Ovary (tissue), 9 donors: ENCODE results near the gene BACH2. TPM values are rescaled to one million over a fixed set of nuclear protein-coding genes. Genes with fewer than 3 reads are reported as not detected.

Experiments
- DNase-seq, 5 donors: peaks; one replicate each; pipeline ENCODE4 v3.0.0-alpha.2; 2019 to 2020
- H3K27ac ChIP-seq, 2 donors: fragments of 200-600 bp; one replicate each; pipeline versions ENCODE4 v1.5.1 to v1.8.0; 2019 to 2022
- H3K27me3 ChIP-seq: fragments of 200-600 bp; one replicate; pipeline ENCODE4 v1.8.0; 2022
- H3K36me3 ChIP-seq: fragments of 200-600 bp; sonication (generic); one replicate; pipeline ENCODE4 v1.5.1; 2019
- H3K4me1 ChIP-seq: one replicate; pipeline ENCODE4 v1.8.1; 2013; ENCODE audit warnings: mild to moderate bottlenecking, moderate library complexity; ENCODE audit not compliant: insufficient read depth
- H3K4me3 ChIP-seq: fragments of 200-600 bp; sonication (generic); one replicate; pipeline ENCODE4 v1.5.1; 2017
- H3K9me3 ChIP-seq, 2 donors: fragments of 200-600 bp in 1 of 2; sonication (generic) in 1 of 2; one replicate each; pipeline versions ENCODE4 v1.5.1 to v1.8.1; 2013 to 2019; ENCODE audit warnings: mild to moderate bottlenecking in 1 of 2, moderate library complexity in 1 of 2
- EP300 ChIP-seq: sonication (generic); formaldehyde crosslinking; IDR thresholded peaks from one replicate; pipeline ENCODE4 v1.6.1; 2017; ENCODE audit warnings: antibody characterized with exemption
- POLR2A ChIP-seq: fragments of 450-650 bp; IDR thresholded peaks from one replicate; pipeline ENCODE4 v1.6.1; 2017; ENCODE audit warnings: antibody characterized with exemption, mild to moderate bottlenecking, moderate library complexity
- WGBS, 3 donors: extraction: QIAGEN DNeasy Blood & Tissue Kit in 1 of 3; methylation state at CpG; one replicate each; pipeline versions ENCODE4 v1.1.5 to v1.1.7; 2013 to 2017; 5-methylcytosine and 5-hydroxymethylcytosine counted together
- intact Hi-C, 4 donors: fragments of 100-400 bp; cut with DNase I; formaldehyde crosslinking; loops; one replicate each; pipeline versions ENCODE4 v1.11.0 to v1.15.1; 2022 to 2023
- polyA plus RNA-seq, 2 donors: library from polyadenylated mRNA; stranded (reverse); fragments of 200-250 nt in 1 of 2; fragments of 350-450 nt in 1 of 2; fragmentation: Illumina TruSeq in 1 of 2; extraction: RNeasy Lipid Tissue Mini Kit (QIAGEN cat#74804) in 1 of 2; gene quantifications; one replicate each; pipeline ENCODE4 v1.2.3, GENCODE V29; 2013 to 2014
- total RNA-seq, 7 donors: library from RNA; depleted of rRNA in 2 of 7; stranded (reverse); fragments of >200 nt in 2 of 7; fragmentation: NEBNext Ultra II Directional in 3 of 7; extraction: Animal tissue kit (Norgen Biotek cat#: 25700) in 3 of 7; gene quantifications; one replicate each; pipeline versions ENCODE4 v1.1.0 to v1.2.4, GENCODE V29; 2016 to 2023
- TF ChIP-seq, protein P1 (sequence below), 3 donors: fragments of 450-650 bp in 2 of 3; fragments of 200-600 bp in 1 of 3; IDR thresholded peaks; one replicate each; pipeline versions ENCODE4 v1.5.1 to v1.8.0; 2016 to 2022; ENCODE audit warnings: antibody characterized with exemption in 3 of 3, mild to moderate bottlenecking in 1 of 3
- donor health status: DM: no; HTN: no; CAD: no; lungs with moderate emphysema.
- donor health status: DM: no; HTN: no; CAD: no.
- donor health status: Bipolar disorder and iron deficiency.
- donor health status: DM: yes; HTN: yes; CAD: no.
- donor health status: DM: no; HTN: no; CAD: no.
- donor health status: DM: yes; HTN: yes; CAD: no.

BACH2 gene
- total and polyA plus RNA-seq, 9 donors = 2.6 to 19.2 (median 10.5) TPM

DNA sequence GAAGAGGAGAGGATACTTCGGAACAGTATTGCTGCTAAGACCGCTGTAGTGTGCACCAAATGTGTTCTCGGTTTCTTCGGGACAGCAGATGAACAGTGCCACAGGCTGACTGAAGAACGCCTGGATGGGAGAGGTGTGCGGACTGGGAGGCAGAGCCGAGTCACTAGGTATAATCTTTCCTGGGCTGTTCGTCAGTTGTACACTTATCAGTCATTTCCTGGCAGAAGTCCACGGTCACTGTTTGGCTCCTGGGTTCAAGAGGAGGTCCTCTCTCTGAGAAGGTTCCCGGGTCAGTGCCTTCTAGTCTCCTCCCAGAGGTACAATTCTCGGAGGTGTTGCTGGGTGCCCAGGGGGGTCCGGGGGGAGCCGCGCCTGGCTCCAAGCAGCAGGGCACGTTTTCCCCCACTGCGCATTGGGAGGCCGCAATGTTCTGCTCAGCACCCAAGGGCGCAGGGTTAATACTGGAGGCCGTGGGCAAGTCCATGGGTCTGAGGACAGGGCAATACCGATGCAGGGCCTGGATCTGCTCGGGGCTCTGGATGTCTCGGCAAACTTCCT lies 364.3 kb downstream of the BACH2 start:
- TF ChIP-seq POLR2A = no peak
- TF ChIP-seq EP300 = no peak
- no peak for DNase-seq
- no peak overlapping the region for H3K4me3 ChIP-seq
- no peaks in the 10 kb centered on the region for H3K9me3 ChIP-seq
- H3K36me3 ChIP-seq = no peaks in the 10 kb centered on the region
- 90 to 93% (median 90%) methylated on average over 22 of the region's 22 CpGs for WGBS, 3 donors
- H3K4me1 ChIP-seq = no peaks in the 10 kb centered on the region
- H3K27ac ChIP-seq = no peak overlapping the region
- intact Hi-C loops = loop anchor here in 1 of 4 donors (5.0 kb wide), 1 partner anchor 550 kb away; no protein-coding TSS in a partner anchor
- no peaks in the 10 kb centered on the region for H3K27me3 ChIP-seq

DNA sequence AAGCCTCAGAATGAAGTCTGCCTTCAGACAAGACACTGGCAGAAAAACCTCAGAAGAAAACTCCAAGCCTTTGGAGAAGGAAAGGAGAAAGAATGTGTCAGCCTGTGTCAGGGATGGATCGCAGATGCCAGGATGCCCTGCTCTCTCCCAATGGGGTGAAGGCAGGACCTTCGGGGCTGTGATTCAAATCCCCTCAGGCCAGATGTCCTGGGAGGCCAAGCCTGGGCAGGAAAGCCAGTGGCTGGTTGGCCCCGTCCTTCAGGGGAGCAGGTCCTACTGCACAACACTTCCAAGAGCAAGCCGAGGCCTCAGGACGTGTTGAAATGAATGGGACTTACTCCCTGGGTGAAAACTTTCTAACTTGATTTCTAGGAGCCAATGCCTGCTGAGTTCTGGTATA lies 365.9 kb downstream of the BACH2 start:
- WGBS, 3 donors = 87 to 89% (median 89%) methylated on average over 5 of the region's 5 CpGs
- no peak overlapping the region for H3K27ac ChIP-seq
- no peaks in the 10 kb centered on the region for H3K36me3 ChIP-seq
- H3K4me1 ChIP-seq = no peaks in the 10 kb centered on the region
- no peaks in the 10 kb centered on the region for H3K27me3 ChIP-seq
- intact Hi-C loops = loop anchor here in 1 of 4 donors (5.0 kb wide), 1 partner anchor 552 kb away; no protein-coding TSS in a partner anchor
- DNase-seq = no peak
- H3K4me3 ChIP-seq = no peak overlapping the region
- TF ChIP-seq, protein P1, sequence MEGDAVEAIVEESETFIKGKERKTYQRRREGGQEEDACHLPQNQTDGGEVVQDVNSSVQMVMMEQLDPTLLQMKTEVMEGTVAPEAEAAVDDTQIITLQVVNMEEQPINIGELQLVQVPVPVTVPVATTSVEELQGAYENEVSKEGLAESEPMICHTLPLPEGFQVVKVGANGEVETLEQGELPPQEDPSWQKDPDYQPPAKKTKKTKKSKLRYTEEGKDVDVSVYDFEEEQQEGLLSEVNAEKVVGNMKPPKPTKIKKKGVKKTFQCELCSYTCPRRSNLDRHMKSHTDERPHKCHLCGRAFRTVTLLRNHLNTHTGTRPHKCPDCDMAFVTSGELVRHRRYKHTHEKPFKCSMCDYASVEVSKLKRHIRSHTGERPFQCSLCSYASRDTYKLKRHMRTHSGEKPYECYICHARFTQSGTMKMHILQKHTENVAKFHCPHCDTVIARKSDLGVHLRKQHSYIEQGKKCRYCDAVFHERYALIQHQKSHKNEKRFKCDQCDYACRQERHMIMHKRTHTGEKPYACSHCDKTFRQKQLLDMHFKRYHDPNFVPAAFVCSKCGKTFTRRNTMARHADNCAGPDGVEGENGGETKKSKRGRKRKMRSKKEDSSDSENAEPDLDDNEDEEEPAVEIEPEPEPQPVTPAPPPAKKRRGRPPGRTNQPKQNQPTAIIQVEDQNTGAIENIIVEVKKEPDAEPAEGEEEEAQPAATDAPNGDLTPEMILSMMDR (IDR thresholded peaks at IDR 0.05) = no peak
- TF ChIP-seq EP300 (no peak), POLR2A (no peak)
- no peaks in the 10 kb centered on the region for H3K9me3 ChIP-seq

DNA sequence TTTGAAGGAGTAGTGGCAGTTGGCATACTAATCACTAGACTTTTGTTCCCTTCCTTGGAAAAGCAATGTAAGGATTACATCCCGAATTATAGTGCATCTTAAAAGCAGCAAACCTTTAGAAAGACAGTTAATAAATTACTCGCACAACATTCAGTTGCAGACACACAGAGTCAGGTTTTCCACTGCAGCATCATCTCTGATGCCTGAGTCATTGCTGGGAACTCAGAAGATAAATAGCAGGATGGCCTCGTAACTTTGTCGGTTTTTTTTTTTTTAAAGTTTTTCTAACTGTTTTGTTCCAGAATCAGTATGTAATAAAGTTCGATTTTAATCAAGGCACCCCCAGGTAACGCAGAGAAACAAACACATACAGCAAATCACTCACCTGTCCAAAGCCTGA lies 368.0 kb downstream of the BACH2 start:
- Histone ChIP-seq H3K4me3 (no peak overlapping the region), H3K27me3 (no peaks in the 10 kb centered on the region), H3K36me3 (no peaks in the 10 kb centered on the region), H3K27ac (no peak overlapping the region), H3K9me3 (no peaks in the 10 kb centered on the region), H3K4me1 (no peaks in the 10 kb centered on the region)
- DNase-seq = no peak
- TF ChIP-seq, protein P1 (IDR thresholded peaks at IDR 0.05) = no peak
- TF ChIP-seq EP300 (no peak), POLR2A (no peak)
- WGBS, 3 donors = 75 to 90% (median 84%) methylated on average over 6 of the region's 6 CpGs
- intact Hi-C loops = no loop called here

DNA sequence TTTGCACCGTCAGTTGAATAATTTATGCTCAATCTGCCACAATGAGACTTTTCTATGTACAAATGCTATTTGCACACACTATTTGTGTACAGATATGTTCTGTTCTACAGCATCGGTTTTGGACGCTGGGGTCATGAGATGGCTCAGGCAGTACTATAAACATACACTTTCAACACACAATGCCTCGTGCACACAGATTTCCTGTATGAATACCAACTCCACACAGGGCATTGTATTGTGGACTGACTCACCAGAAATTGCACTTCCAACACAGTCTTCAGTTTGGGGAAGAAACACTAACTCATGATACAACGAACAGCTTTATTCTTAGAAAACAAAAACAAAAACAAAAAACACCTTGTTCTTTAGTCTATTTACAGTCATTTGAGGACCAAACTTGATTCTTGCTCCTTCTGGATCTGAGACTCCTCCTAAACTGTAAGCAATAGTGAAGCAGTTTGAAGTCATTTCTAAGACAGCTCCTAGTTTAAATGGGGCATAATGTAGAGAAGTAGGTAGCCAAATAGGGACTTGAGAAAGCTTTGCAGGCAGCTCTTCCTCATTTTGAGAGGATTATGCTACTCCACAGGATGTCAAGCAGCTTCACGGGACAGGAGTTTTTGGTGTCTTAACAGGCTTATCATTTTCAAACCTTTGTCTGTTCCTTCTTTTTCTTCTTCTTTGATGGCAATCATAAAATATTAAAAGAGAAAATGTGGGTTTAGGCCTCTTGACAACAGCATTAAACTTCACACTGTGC lies 368.7 kb downstream of the BACH2 start:
- no peaks in the 10 kb centered on the region for H3K4me1 ChIP-seq
- no peaks in the 10 kb centered on the region for H3K27me3 ChIP-seq
- intact Hi-C loops = no loop called here
- 75 to 79% (median 78%) methylated on average over 6 of the region's 6 CpGs for WGBS, 3 donors
- TF ChIP-seq POLR2A (no peak), EP300 (no peak)
- TF ChIP-seq, protein P1 (IDR thresholded peaks at IDR 0.05) = no peak
- no peak overlapping the region for H3K27ac ChIP-seq
- H3K36me3 ChIP-seq = no peaks in the 10 kb centered on the region
- no peak overlapping the region for H3K4me3 ChIP-seq
- no peak for DNase-seq
- H3K9me3 ChIP-seq = no peaks in the 10 kb centered on the region

DNA sequence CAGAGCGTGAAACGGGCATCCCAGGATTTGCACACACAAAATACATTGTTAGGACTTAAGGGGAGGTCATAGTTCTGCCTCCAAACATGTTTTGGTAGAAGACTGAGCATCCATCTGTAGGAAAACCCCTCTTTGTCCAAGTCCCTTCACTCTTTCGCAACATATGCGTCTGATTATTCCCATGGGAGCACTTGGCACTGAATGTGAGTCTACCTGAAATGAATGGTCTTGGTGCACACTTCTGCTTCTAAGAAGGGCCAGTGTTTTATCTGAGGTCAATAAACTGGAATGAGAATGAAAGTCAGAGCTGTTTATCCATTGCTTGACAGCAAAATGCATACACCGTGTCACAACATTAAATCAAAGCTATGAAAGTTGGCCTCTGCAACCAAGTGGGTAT lies 369.4 kb downstream of the BACH2 start:
- Histone ChIP-seq H3K4me3 (no peak overlapping the region), H3K4me1 (no peaks in the 10 kb centered on the region), H3K9me3 (no peaks in the 10 kb centered on the region), H3K27me3 (no peaks in the 10 kb centered on the region), H3K27ac (no peak overlapping the region), H3K36me3 (no peaks in the 10 kb centered on the region)
- no peak for DNase-seq
- WGBS, 3 donors = 89 to 96% (median 92%) methylated on average over 5 of the region's 5 CpGs
- TF ChIP-seq, protein P1 (IDR thresholded peaks at IDR 0.05) = no peak
- no peak for TF ChIP-seq POLR2A
- TF ChIP-seq EP300 = no peak
- intact Hi-C loops = no loop called here
